Mammary epithelial cell (primary cell): ENCODE results near the gene PTPRJ.

ENCODE experiments used
- EZH2 ChIP-seq: IDR thresholded peaks from 2 replicates; pipeline ENCODE4 v1.6.1; 2012; ENCODE audit warnings: low read length, inconsistent platforms, borderline replicate concordance
- TF ChIP-seq, protein P1 (sequence below), 2 donors: IDR thresholded peaks in 1 of 2; conservative IDR thresholded peaks in 1 of 2; 2 replicates each; pipeline ENCODE4 v1.5.1; 2011 to 2012; ENCODE audit warnings: inconsistent platforms in 2 of 2, low read length in 2 of 2, mild to moderate bottlenecking in 2 of 2, control low read depth in 1 of 2, low read depth in 1 of 2; ENCODE audit not compliant: insufficient read depth in 1 of 2; ENCODE audit errors: extremely low read depth in 1 of 2

DNA sequence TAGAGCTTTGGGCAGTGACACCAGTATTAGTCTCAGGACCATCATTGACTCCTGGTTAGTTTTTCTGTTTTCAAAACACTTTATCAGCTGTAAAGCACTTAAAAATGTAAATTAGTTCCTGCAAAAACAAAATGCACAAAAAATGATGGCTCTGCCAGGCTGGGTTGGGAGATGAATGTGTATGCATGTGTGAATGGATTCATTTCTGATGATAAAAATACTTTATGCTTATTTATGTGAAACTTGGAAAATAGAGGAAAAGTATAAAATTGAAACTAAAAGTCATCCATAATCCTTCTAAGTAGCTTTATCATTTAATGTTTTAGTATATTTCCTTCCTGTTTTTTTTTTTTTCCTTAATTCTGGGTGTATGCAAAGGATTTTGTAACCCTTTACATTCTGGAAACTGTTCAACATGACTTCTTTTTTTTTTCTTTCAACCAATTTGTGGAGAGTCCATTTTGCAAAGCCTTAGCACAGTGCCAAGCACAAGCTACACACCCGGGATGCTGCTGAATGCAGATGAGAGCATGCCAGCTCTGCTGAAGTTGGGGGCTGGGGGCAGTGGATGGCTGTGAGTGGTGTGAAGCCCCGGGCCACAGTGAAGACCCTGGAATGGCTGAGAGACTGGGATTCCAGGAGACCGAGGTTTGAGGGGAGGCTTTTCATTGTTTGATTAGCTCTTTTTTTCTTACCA, 37.6 kb downstream of the PTPRJ start:
- TF ChIP-seq, protein P1, sequence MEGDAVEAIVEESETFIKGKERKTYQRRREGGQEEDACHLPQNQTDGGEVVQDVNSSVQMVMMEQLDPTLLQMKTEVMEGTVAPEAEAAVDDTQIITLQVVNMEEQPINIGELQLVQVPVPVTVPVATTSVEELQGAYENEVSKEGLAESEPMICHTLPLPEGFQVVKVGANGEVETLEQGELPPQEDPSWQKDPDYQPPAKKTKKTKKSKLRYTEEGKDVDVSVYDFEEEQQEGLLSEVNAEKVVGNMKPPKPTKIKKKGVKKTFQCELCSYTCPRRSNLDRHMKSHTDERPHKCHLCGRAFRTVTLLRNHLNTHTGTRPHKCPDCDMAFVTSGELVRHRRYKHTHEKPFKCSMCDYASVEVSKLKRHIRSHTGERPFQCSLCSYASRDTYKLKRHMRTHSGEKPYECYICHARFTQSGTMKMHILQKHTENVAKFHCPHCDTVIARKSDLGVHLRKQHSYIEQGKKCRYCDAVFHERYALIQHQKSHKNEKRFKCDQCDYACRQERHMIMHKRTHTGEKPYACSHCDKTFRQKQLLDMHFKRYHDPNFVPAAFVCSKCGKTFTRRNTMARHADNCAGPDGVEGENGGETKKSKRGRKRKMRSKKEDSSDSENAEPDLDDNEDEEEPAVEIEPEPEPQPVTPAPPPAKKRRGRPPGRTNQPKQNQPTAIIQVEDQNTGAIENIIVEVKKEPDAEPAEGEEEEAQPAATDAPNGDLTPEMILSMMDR (conservative IDR thresholded peaks at IDR 0.05 in 1 of 2, IDR thresholded peaks at IDR 0.05 in 1 of 2; ENCODE audit: extremely low read depth in 1 of 2, insufficient read depth in 1 of 2, low read depth in 1 of 2, low read length in 2 of 2): no peak
- TF ChIP-seq EZH2: no peak
